ENCODE results near the gene POLR1A.

Gene POLR1A

DNA sequence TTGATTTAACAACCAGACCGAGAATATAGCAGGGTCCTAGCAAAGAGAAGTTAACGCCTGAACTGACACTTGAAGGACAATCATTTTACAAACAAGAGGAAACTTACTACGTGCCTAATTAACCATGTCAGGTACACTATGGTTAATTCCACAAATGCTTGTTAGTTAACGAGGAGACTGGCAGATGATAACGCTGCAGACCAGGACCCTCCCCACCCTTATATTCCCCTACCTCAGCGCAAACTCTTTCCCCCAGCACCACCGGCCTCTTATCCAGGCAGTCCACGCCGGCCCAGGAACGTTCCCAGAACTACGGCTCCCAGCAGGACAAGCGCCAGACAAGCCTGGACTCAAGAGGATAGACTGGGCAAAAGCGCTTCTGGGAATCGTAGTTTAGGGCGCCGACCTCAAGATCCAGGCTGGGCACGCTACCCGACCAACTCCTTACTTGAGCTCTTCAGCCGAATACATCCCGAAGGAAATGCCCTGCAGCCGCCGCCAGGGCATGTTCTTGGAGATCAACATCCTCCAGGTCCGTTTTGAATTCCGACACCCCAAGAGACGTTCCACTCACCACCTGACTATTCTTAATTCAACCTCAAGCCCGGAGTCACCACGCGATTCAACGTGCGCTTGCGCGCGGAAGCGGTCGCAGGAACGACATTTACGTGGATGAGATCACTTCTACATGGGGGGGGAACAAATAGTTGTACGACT is at the start of gene POLR1A:
Gene POLR1A (minus strand): TSS at position 635 of the 717 bp plus-strand sequence. CDS start 110 bp downstream, at position 525.
- DNase-seq: peak; percentile 88

DNA sequence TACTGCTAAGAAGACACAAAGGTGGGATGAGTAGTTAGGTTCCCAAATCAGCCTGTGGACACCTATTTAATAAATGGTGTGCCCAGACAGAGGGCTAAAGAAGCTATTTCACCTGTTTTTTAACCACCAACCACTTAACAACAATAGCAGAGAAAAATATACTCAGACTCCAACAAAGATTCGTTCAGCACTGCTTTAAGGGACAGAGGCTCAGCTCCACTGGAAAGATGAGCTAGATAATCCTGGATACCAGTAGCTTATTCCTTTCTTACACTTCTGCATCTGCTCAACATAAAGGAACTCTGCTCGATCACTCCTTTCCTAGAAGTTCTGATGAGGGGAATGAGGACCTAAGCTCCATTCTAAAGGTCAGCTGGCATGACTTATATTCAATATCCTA is 44.8 kb upstream of the POLR1A start:
- DNase-seq: no peak

DNA sequence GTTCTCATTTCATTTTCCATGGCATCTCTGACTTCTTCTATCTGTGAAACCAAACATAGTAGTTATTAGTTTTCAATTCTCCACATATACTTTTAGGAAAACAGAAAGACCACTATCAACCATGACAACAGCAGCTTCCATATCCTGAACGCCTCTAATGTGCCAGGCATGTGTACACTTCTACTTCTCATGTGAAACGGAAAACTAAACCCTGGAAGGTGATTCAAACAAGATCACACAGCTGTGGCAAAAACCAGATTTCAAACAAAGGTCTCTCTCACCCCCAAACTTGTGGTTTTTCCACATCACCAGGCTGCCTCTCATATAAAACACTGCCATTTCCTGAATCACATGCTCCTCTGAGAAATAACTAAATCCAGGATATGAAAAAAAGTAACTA is 42.1 kb upstream of the POLR1A start:
- DNase-seq: no peak

- DNase-seq: no peak
These were observed 38.4 kb upstream of the POLR1A start for GRCh38 chr2:86143926-86144685.

DNA sequence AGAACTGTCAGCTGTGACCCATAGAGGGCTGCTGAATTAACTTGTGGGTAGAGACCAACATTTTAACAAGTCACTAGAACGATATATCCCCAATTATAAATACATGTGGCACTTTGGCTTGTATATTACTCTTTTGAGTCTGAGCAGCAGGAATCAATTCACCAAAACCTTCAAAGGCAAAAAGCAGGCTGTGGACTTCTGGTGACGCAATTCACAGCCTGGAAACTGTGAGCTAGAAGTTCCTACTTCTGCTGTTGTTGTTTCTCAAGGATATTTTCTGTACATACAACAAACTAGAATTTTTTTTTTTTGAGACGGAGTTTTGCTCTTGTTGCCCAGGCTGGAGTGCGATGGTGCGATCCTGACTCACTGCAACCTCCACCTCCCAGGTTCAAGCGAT is 37.6 kb upstream of the POLR1A start:
- DNase-seq: no peak

GRCh38 chr2:86142436-86143257 is 37.0 kb upstream of the POLR1A start:
- DNase-seq: no peak

DNA sequence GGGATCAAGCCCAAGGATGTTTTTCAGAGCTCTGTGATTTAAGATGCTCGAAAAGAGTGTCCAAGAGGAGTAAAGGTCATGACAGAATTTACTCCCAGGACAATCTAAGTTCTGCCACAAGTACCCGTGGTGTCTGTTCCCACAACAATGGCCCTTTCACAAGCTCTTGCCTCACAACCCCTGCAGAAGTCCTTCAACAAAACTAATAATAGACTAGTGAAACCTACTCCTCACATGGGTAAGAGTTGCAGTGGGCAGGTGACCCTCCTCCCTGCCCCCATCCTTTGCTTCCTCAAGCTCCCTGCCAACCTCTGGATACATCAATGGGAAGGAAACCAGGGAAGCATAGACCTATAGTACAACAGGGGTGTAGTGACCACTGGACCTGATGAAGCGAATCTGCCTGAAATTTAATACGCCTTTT is 35.3 kb upstream of the POLR1A start:
- DNase-seq: no peak

- no peak for DNase-seq
These were observed 34.3 kb upstream of the POLR1A start for GRCh38 chr2:86139981-86140380.

GRCh38 chr2:86138736-86139625 is 33.3 kb upstream of the POLR1A start:
- no peak for DNase-seq

- no peak for DNase-seq
These were observed 30.5 kb upstream of the POLR1A start for GRCh38 chr2:86136141-86136540.

DNA sequence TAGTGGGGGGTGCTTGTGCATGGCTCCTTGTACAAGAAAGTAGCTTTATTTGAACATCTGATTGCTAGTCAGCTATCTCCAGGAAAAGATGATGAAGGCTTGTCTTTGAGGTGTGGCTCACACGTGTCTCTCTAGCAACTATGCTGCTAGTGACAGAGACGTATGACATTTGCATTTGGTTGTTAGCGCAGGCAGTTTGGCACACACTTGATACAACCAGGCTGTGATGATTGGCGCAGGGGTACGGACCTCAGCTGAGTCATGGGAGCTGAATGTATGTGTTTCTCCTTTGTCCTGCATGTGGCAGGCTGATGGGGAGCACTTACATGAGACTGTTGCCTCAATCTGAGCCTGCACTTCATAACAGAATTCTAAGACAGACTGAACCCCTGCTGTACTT is 30.0 kb upstream of the POLR1A start:
- DNase-seq: no peak

DNA sequence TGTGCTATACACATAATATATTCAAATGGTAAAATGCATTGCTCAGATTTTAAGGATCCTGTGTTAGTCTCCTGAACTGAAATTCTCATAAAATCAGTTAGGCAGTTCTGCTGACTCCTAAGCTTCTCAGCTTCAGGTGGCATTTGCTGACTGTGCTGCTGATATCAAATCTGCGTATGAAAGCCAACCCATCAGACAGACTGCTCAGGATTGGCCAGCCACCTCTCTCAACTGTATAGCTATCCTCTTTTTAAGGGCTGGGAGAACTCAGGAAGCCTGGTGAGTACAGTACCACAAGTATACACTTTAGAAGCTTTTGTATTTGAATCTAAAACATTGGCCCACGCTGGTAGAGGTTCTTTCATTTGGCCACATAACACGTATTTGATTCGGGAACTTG is 29.0 kb upstream of the POLR1A start:
- DNase-seq: no peak

DNA sequence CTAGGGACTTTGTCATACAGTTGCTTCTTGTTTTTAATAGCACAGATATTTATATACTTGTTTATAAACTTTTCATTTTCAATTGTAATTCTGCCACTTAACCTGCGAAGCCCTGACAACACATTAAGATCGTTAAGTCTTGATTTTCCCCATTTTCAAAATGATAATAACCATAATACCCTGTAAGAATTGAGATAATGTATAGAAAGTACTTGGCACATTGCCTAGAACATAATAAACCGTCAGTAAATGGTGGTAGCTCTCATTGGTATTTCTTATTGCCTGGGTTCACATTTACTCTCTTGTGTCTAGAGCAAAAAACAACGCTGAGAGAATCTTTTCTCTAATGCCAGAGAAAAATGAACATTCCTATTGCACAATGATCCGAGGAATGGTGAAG is 19.0 kb upstream of the POLR1A start:
- no peak for DNase-seq

DNA sequence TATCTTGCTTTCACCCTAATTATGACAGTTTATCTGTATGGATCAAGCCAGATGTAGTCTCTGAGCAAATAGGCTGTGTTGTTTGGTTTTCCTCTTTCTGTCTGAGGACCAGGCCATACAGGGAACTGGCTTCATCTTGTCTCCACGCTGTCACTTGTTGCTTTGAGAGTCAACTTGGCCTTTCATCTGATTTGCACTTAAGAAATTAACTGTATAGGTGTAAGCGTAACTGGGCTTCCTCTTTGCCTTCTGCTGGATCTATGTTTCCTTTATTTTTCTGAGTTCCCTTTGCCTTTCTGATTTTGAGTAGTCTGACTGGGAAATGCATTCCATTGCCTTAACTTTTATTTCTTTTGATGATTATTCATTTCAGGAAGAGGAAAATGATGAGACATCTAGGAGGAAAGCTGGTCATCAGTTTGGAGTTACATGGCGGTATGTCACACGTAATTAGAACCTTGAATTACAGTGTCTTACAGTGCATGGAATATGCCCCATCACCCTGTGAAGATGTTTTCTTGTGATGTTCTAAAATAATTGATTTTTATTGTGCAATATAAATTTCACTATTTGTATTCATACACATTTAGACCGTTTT is 17.7 kb upstream of the POLR1A start:
- no peak for DNase-seq

DNA sequence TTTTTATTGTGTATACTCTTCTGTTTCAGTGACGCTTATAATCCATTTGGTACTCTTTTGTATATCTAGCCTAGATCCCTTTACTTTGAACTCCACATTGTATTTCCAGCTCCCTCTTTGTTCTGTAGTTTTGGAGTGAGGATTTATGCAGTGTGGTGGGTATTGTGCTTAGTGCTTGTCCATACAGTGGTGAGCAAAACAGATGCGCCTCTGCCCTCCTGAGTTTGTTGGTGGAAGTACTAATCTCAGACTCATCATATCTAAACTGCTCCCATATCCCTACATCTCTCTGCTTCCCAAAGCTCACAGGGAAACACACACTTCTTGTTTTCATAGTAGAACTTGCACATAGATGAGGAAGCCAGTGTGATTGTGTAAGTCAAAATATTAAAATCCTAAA is 12.4 kb upstream of the POLR1A start:
- DNase-seq: no peak

GRCh38 chr2:86107031-86107430 is 1.3 kb upstream of the POLR1A start:
- DNase-seq: no peak

- peak; percentile 91 for DNase-seq
These were observed 571 bp upstream of the POLR1A start, which contains the start of gene PTCD3 for GRCh38 chr2:86105969-86106945. Gene PTCD3 (plus strand): TSS chr2:86106235. CDS start chr2:86106248, 13 bp downstream.

DNA sequence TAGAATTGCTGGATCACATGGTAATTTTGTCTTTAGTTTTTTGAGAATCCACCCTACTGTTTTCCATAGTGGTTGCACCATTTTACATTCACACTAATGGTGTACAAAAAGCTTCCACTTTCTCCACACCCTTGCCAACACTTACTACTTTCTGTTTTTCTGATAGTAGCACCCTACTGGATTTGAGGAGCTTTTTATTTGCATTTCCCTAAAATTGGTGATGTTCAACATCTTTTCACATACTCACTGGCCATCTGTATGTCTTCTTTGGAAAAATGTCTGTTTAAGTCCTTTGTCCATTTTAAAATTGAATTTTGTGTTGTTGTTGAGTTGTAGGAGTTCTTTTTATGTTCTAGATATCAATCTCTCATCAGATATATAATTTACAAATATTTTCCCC is 3.5 kb downstream of the POLR1A start:
- DNase-seq: no peak

DNA sequence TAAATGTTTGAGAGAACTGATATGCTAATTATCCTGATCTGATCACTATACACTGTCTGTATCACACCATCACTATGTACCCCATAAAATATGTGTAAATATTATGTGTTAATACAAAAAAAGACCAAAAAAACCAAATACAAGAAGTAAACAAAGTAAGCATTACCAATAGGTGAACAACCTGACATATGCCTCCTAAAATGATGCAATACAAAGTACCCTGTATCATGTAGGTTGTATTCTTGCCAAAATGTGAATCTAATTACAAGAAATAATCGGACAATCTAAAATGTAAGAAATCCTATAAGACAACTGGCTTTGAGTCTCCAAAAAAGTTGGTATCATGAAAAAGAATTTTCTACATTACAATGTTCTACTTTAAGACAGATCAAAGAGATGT is 7.8 kb downstream of the POLR1A start:
- DNase-seq: no peak

- DNase-seq: no peak
These were observed 8.4 kb downstream of the POLR1A start for GRCh38 chr2:86097114-86097896.
